HS-5 (cell line): ENCODE measurements around the gene BRD9.
"Not testable (repeated sequence)": the region's sequence is repeated elsewhere in the genome, so short reads cannot be mapped to it uniquely, and the experiment has no call there.

Experiments used
- DNase-seq: peaks from one replicate; pipeline ENCODE4 v3.0.0-alpha.2; 2012; ENCODE audit warnings: low read depth

Gene BRD9

DNA sequence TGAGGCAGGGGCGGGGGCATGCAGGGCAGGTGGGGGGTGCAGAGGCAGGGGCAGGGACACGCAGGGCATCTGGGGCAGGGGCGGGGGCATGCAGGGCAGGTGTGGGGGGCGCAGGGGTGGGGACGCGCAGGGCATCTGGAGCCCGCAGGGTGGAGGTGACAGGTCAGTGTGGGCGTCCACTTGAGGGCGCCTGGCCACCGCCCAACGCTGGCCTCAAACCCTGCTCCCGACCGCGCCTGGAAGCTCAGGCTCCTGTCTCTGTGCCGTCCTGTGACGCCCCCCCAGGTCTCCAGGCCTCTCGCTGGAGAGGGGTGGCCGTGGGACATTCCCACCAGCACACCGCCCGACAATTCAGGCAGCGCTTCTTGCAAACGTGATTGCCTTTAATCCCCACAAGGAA, 48.7 kb downstream of the BRD9 start:
- not testable (repeated sequence) for DNase-seq

DNA sequence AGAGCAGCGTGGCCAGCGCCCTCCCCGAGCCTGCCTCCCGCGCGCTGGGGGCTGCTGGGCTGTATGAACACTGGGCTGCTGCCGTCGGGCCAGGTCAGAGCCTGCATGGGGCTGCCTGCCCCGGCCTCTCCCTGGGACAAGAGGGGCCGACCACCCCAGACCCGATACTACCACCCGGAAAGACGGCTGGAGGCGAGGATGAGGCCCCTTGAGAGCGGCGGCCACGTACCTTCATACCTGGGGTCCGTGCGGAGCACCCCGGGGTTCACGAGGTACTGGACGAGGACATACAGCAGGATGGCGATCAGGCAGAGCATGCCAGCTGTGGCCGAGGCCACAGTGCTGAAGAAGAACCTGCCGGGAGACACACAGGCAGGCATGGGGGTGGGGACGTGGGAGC, 49.2 kb downstream of the BRD9 start:
- not testable (repeated sequence) for DNase-seq

DNA sequence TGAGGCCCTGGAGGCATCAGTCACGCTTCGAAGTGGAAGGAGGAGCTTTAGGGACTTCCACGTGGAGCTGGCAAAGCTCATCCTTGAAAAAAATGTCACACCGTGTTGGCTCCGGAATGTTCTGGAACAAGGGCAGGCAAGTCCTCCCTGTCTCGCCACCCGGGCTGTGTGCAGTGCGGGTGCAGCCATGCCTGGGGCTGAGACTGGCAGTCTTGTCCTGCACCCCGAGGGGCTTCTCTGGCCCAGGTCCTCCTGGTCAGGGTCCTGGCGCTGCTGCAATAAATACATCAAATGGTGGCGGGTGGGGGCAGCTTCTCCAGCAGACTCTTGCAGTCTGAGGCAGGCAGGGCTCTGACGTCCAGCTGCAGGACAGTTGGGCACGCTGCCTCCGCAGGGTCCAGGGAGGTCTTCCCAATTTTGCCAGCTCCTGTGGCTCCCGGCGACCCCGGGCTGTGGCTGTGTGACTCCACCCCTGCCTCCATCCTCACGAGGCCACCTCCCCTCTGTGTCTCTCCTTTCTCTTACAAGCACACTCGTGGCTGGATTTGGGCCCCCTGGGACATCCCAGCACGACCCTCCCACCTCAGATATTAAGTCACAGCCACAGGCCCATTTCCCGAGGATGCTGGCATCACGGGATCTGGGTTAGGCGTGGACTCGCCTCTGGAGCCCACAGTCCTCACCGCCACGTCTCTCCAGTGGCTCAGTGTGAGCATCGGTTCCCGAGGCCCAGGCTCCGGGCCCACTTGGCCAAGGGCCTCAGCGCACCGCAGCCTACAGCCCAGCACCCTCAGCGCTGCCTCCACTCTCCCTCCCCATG, 50.0 kb downstream of the BRD9 start:
- not testable (repeated sequence) for DNase-seq

DNA sequence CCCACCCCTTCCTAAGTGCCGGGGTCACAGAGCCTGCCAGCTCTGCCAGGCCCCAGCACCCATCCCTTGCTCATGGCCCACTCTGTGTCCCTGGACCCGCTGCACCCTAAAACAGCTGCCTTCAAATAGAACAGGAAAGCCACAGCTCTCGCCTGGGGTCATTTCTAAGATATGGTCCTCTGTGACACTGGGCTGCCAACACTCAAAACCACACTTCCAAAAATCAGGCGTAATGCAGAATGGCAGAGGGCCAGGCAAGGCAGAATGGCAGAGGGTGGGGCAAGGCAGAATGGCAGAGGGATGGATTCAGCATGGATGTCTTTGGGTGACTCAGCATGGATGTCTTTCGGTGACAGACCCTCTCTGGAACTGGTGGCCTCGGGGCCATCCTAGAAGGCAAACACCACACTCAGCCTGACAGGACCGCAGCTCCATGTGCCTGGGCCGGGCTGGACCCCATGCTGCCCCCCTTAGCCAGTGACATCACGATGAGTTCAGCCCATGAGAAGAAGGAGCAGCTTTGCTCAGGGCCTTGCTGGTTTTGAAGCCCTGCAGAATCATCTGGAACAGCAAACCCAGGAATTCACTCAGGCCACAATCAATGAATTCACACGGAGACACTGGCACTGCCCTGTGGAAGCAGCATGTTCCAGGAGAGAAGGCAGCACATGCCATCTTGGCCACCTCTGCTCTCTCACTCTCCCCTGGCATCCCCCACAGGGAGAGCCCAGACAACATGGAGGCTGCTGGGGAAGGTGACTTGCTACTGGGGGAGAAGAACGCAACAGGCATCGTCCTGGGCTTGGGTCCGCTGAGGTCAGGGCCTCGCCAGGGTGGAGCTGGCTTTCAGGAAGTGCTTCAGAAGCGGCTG, 50.8 kb downstream of the BRD9 start:
- DNase-seq: not testable (repeated sequence)

DNA sequence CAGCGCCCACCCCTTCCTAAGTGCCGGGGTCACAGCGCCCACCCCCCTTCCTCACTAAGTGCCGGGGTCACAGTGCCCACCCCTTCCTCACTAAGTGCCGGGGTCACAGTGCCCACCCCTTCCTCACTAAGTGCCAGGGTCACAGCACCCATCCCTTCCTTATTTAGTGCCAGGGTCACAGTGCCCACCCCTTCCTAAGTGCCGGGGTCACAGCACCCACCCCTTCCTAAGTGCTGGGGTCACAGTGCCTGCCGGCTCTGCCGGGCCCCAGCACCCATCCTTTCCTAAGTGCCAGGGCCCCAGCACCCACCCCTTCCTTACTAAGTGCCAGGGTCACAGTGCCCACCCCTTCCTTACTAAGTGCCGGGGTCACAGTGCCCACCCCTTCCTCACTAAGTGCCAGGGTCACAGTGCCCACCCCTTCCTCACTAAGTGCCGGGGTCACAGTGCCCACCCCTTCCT, 51.6 kb downstream of the BRD9 start:
- DNase-seq: not testable (repeated sequence)

DNA sequence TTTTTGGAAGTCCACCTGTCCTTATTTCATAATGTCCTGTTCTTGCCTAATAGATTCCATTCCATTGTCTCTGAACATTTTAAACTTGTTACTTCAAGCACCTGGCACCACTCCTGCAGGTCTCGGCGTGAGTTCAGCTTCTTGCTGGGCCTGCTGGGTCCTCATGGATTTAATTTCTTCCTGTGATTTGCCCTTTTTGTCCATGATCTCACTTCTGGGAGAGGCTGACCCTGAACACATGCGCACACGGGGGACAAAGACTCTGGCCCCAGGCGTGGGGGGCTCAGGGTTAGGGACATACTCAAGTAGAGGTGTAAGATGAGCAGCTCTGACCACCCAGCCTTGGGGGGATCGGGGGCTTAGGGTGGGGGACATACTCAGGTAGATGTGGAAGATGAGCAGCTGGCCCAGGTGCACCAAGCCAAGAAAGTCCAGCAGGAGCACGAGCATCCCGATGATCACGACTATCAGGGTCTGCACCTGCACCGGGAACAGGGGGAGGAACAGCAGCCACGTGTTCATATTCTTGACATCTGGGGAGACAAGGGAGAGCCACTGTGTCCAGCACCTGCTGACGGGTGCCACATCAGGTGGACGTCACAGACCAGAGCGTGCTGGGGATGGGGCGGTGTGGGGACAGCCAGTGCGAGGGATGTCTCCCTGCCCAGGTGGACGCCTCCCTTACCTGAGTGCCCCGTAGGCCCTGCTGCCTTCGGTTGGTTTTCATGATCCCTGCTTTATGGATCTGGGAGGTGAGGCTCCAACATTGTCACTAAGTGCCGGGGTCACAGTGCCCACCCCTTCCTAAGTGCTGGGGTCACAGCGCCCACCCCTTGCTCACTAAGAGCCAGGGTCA, 52.3 kb downstream of the BRD9 start:
- not testable (repeated sequence) for DNase-seq

DNA sequence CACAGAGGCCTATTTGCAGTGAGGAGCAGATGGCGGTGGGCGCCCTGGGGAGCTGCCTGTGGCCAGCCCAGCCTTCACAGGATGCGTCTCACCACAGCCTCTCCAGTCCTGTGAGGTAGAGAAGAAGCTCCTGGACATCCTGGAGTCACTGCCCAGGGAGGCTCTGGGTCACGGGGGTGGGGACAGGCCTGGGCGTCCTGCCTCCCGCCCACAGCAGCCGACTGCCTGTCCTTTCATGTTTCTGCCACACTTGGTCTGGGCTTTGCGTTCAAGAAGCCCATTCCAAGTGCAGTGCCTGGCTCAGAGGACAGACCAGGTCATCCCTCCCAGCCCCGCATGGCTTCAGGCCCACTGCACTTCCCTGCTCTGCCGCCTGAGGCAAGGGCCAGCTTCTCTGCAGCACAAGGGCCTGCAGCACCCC, 54.2 kb downstream of the BRD9 start:
- DNase-seq: not testable (repeated sequence)

DNA sequence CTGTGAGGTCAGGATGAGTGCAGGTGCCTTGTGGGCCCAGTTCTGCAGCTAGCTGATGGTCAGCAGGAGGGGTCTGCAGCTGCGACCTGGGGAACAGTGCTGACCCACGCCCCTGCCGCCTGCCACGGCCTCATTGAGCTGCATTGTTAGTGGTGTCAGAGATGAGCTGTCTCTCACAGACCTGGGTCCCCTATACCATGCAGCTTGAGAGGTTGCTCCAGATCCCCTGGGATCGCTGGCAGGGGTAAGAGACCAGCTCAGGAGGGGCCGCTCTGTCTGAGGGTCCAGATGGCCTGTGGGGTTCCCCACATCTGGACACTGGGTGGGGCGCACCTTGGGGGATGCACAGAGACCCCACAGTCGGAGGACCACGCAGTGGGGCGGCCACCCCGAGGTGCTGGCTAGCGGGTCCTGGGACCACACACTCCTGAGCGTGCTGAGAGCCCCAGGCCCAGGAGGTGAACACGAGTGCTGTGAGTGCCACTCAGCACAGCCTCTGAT, 54.9 kb downstream of the BRD9 start:
- DNase-seq: not testable (repeated sequence)

DNA sequence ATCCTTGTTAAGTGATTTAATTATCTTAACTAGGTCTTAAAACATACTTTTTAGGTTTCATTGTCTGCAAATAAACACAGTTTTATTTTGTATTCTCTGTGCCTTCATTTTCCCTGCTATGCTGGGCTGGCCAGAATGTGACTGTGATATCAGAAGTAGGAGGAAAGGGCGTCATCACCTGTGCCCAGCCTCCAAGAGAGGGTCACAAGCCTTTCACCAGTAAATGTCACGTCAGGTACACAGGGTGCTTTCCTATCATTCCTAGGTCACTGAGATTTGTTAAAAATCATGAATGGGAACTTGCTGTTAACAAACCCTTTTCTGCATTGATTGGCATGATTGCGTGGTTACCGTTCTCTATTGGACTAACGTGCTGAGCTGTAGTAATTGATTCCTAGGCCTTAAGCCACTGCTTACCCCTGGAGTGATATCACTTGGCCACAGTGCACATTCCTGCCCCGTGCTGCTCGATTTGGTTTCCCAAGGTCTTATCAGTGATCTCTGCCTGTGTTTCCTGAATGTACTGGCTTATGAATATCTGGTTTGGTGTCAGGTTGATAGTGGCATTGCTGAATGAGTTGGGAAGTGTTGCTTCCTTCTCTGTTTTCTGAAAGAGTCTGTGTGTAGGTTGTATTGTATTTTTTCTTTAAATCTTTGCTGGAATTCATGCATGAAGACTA, 56.5 kb downstream of the BRD9 start:
- not testable (repeated sequence) for DNase-seq

DNA sequence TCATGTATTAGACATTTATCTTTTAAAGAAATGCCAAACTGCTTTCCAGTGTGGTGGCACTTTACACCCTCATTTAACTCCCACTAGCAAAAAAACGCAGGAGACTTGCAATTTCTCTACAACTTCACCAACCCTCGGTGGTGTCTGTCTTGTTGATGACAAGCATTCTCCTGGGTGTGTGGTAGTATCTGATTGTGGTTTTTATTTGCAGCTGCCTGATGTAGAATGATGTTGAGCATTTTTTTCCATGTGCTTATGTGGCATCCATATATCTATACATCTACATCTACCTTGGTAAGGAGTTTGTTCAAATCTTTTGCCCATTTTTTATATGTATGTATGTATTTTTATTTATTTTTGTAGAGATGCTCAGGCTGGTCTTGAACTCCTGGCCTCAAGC, 58.6 kb downstream of the BRD9 start:
- DNase-seq: not testable (repeated sequence)

DNA sequence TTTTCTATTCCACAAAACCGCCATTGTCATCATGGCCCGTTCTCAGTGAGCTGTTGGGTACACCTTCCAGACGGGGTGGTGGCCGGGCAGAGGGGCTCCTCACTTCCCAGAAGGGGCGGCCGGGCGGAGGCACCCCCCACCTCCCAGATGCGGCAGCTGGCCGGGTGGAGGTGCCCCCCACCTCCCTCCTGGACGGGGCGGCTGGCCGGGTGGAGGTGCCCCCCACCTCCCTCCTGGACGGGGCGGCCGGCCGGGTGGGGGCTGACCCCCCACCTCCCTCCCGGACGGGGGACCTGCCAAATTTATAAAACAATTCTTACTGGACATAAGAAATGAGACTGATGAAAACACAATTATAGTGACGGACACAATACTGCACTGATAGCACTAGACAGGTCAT, 64.4 kb downstream of the BRD9 start:
- not testable (repeated sequence) for DNase-seq

DNA sequence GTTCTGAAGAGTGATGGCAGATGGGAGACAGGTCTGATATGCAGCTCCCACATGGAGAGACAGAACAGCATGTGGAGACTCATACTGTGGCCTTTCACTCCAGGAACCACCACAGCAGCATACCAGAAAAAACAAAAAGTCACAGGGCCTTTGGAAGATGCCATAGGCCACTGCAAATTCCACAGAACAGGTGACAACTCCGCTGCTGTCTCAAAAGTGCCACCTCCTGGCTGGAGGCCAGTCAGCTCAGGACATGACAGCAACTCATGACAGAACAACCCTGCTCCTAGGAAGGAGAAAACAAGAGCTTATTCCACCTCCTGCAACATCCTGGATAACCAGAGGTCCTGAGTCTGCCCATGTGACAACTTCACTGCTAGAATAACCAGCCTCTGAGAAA, 67.1 kb downstream of the BRD9 start:
- not testable (repeated sequence) for DNase-seq

DNA sequence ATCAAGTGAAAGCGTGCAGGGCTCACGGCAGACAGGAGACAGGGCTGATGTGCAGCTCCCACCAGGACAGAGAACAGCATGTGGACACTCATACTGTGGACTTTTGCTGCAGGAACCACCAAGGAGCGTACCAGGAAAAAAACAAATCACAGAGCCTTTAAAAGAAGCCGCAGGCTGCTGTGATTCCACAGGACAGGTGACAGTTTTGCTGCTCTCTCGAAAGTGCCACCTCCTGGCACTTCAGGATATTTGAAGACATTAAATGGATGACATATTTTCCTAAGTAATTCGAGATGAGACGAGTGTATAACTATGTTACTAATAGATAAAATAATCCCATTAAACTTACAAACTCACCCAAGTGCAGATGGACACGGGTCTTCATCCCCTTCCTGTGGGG, 71.1 kb downstream of the BRD9 start:
- no peak for DNase-seq

DNA sequence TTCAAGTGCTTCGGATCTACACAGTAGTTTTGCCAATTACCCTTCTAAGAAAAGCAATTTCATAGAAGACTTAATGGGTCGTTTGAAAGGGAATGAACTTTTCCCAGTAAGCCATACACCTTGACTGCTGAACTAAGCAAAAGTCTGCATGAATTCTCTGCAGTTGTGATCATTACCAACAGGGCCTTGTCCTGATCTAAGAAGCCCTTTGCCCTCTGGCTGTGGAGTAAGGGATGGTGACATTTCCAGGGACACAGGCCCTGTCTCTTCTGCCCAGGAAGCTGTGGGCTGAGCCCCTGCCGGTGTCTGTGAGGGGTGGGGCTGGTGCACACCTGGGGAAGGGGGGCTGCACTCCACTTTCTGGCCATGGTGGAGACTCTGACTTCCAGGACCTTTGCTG, 72.4 kb downstream of the BRD9 start:
- DNase-seq: no peak

DNA sequence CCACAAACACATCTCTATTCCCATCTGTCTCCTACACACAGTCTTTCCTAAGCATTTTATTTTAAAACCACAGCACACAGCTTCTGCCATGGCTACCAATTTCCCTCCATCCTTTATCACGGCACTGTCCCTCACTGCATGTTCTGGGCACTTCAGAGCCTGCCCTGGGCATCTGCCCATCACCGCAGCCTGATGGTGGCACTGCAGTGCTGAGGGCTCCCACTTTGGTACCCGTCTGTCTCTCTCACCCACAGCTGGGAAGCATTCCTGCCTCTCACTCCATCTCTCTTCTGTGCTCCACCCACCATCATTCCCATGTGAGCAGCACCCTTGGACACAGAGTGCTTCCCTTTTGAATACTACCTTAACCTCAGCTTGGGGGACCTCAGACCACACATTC, 73.5 kb downstream of the BRD9 start:
- DNase-seq: no peak

DNA sequence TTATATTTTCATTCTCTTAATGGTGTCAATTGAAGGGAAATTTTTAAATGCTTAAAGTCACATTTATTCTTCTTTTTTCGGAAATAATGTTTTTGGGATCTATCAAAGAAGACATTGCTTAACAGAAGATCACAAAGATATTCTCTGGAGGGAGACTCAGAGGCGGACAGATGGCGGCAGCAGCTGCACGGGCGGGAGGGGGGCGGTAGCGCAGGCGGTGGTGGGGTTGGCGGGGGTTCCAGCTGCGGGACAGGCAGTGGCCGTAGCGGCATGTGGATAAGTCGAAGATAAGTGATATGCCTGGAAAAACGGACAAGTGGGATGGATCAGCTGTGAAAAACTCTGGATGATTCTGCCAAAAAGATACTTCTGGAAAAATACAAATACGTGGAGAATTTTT, 76.4 kb downstream of the BRD9 start:
- DNase-seq: no peak

DNA sequence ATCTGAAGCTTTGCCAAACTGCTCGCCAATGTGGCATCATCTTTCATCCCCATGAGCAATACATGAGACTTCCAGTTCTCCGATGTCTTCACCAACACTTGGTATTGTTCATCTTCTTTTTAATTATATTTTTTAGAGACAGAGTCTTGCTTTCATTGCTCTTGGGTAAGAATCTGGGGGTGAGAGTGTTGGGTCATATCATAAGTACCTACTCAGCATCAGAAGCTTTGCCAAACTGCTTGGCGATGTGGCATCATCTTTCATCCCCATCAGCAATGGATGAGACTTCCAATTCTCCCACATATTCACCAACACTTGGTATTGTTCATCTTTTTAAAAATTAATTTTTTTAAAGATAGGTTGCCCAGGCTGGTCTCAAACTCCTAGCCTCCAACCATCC, 77.2 kb downstream of the BRD9 start:
- DNase-seq: no peak
